D721Med (cell line): ENCODE data around the gene CADPS.

Experiments used
- DNase-seq: peaks from one replicate; pipeline ENCODE4 v3.0.0; 2011; ENCODE audit warnings: low spot score; ENCODE audit not compliant: insufficient read length
- FAIRE-seq: peaks from 2 replicates; lab custom pipeline; 2011; peaks lifted over from hg19 to GRCh38; lab: Jason Lieb, UNC
- CTCF ChIP-seq: IDR thresholded peaks from 2 replicates; pipeline ENCODE4 v1.5.1; 2012; ENCODE audit warnings: mild to moderate bottlenecking, control low read depth; ENCODE audit not compliant: insufficient read depth; ENCODE audit errors: missing control alignments

Gene CADPS

GRCh38 chr3:62556121-62556815 is 318.9 kb downstream of the CADPS start:
- no peak for DNase-seq
- FAIRE-seq = no peak
- no peak for TF ChIP-seq CTCF

DNA sequence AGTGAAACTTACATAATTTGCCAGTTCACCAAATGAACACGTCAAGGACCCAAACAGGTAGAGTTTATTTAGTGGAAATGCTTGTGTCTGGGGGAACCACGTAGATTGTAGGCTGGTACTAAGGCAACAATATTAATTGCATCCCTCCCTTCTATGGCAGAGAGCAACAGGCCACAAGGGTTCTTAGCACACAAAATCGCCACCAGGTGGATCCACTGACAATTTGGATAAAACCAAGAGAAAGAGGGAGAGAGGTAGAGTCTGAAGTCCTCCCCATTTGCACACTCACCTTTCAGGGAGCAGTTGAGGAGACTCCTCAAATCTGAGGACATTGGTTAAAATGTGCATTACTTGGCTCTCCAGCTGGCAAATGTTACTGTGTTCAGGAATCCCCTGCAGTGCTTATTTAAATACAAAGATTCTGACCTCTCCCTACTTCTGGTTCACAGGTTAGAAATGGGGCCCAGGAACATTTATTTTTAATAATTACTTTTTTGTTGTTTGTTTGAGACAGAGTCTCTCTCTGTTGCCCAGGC is 320.9 kb downstream of the CADPS start:
- DNase-seq (no peak), FAIRE-seq (no peak)
- no peak for TF ChIP-seq CTCF

- FAIRE-seq = no peak
- no peak for DNase-seq
- no peak for TF ChIP-seq CTCF
Measured at GRCh38 chr3:62553811-62554210, 321.4 kb downstream of the CADPS start.

GRCh38 chr3:62551556-62551955 is 323.7 kb downstream of the CADPS start:
- FAIRE-seq (no peak), DNase-seq (no peak)
- no peak for TF ChIP-seq CTCF

GRCh38 chr3:62550439-62550838 is 324.8 kb downstream of the CADPS start:
- DNase-seq (no peak), FAIRE-seq (no peak)
- no peak for TF ChIP-seq CTCF

DNA sequence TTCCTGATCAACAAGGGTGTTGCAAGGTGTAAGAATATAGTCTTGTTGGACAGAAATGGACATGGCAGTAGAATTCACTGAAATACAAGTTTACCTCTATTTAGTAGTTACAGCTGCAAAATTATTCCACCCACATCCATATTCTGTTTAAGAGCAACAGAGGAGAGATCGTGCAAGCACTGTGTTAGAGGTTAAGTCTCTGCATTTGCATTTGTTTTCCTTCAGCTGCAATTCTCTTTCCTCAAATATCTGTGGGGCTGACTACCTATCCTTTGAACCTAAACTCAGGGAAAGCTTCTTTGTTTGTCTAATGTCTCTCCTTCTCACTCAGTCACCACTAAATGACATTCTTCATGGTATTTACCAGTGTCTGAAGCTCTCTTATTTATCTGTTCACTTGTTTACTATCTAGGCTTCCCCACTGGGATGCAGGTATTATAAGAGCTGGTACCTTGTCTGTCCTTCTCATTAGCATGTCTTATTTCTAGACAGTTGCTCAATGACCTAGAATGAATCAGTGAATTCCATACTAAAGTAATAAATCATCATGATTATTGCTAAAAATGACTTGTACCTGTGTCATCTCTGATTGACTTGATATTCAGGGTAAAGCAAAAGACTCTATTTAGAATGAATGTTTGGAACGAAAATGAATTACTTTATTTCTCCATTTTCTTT is 326.5 kb downstream of the CADPS start:
- no peak for DNase-seq
- FAIRE-seq = no peak
- TF ChIP-seq CTCF = no peak

- TF ChIP-seq CTCF = no peak
- FAIRE-seq = peak; percentile 44
- no peak for DNase-seq
Measured at GRCh38 chr3:62546266-62546665, 328.9 kb downstream of the CADPS start.
